Mesenchymal stem cell (in vitro differentiated cells and primary cell): ENCODE measurements around the gene RAB11B. TPM values are rescaled to one million over a fixed set of nuclear protein-coding genes. Genes with fewer than 3 reads are reported as not detected.

Experiments used
- small RNA-seq: library from polyadenylated mRNA; stranded (forward); fragments of <200 nt; extraction: miRNeasy Mini kit (QIAGEN cat#:217004); gene quantifications from one replicate; pipeline ENCODE3, GENCODE V24; 2013; ENCODE audit warnings: low read depth

Gene RAB11B

Small RNA genes lying within 50 kb of the gene (small RNA-seq; reads per million reads assigned to genes)
- not detected for gene MIR4999
